Measurements from ENCODE around the gene PEX11A. TPM values are rescaled to one million over a fixed set of nuclear protein-coding genes. Genes with fewer than 3 reads are reported as not detected.

The PEX11A gene
- total RNA-seq, 1 experiment from 2014 or later: 6.2 TPM

DNA sequence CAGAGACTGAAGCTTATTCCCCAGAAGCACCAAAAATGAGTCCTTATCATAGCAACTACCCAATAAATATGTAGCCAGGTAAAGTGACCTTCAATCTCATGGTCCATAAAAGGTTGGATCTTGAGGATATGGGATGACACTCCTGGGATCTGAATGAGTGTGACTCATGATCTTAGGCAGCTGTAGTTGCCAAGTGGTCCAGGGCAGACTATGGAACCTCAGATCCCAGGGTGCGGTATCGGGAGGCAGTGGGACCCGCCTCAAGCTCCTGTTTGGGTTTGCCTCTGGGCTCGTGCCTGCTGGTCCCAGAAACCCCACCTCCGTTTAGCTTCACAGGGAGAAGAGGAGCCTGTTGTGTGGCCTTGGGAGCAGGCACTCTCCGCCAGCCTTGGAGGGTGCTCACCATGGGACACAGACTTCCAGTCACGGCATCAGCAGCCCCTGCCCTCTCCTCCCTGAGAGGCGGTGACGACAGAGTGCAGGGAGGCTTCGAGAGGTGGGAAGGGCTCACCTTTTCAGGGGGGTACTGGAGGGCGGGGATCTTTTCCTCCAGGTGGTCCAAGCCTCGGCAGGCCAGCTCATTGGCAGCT is 19.5 kb downstream of the PEX11A start:
- POLR2A ChIA-PET: no interaction called here
- no TSS peak for BruUV-seq (replicated peaks)
- CTCF ChIA-PET: no interaction called here

GRCh38 chr15:89669941-89670340 is 20.6 kb downstream of the PEX11A start:
- Histone ChIP-seq H3K4me3 (ENCODE audit: low read depth in 2 of 2, low read length in 2 of 2) (no peak overlapping the region), H3K36me3 (ENCODE audit: control insufficient read depth, insufficient read depth, low read length) (no peaks in the 10 kb centered on the region), H3K27ac (ENCODE audit: low read length) (no peak overlapping the region), H3K4me1 (ENCODE audit: control insufficient read depth, insufficient read depth, low read length) (peaks cover 11% of the 10 kb centered on the region), H3K9me3 (ENCODE audit: control insufficient read depth, insufficient read depth, low read depth, low read length) (no peaks in the 10 kb centered on the region), H3K27me3 (ENCODE audit: control insufficient read depth, insufficient read depth, low read length) (no peaks in the 10 kb centered on the region)
- intact Hi-C loops (cut with micrococcal nuclease; ENCODE audit: unreplicated experiment): no loop called here
- TF ChIP-seq, protein P1, sequence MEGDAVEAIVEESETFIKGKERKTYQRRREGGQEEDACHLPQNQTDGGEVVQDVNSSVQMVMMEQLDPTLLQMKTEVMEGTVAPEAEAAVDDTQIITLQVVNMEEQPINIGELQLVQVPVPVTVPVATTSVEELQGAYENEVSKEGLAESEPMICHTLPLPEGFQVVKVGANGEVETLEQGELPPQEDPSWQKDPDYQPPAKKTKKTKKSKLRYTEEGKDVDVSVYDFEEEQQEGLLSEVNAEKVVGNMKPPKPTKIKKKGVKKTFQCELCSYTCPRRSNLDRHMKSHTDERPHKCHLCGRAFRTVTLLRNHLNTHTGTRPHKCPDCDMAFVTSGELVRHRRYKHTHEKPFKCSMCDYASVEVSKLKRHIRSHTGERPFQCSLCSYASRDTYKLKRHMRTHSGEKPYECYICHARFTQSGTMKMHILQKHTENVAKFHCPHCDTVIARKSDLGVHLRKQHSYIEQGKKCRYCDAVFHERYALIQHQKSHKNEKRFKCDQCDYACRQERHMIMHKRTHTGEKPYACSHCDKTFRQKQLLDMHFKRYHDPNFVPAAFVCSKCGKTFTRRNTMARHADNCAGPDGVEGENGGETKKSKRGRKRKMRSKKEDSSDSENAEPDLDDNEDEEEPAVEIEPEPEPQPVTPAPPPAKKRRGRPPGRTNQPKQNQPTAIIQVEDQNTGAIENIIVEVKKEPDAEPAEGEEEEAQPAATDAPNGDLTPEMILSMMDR (IDR thresholded peaks at IDR 0.05): no peak
- TF ChIP-seq SIN3A (IDR thresholded peaks at IDR 0.05; ENCODE audit: borderline replicate concordance, insufficient read depth, low read depth, low read length): no peak
- ATAC-seq (no peak), DNase-seq (ENCODE audit: low read depth, low spot score) (no peak)
- no TSS peak for BruUV-seq (replicated peaks)
- in situ Hi-C loops (cut with HindIII; ENCODE audit: low pct_unique_long_range_greater_than_20kb, low sequenced_read_pairs): no loop called here
- ChIA-PET CTCF (no interaction called here), POLR2A (no interaction called here)

More for the DNA sequence above, 19.5 kb downstream of the PEX11A start:
- Histone ChIP-seq H3K36me3 (ENCODE audit: control insufficient read depth, insufficient read depth, low read length) (no peaks in the 10 kb centered on the region), H3K27ac (ENCODE audit: low read length) (no peak overlapping the region), H3K4me3 (ENCODE audit: low read depth in 2 of 2, low read length in 2 of 2) (no peak overlapping the region), H3K27me3 (ENCODE audit: control insufficient read depth, insufficient read depth, low read length) (no peaks in the 10 kb centered on the region), H3K4me1 (ENCODE audit: control insufficient read depth, insufficient read depth, low read length) (peaks cover 4% of the 10 kb centered on the region; the same call in 1 of the 2 replicates), H3K9me3 (ENCODE audit: control insufficient read depth, insufficient read depth, low read depth, low read length) (no peaks in the 10 kb centered on the region)
- in situ Hi-C loops (cut with HindIII; ENCODE audit: low pct_unique_long_range_greater_than_20kb, low sequenced_read_pairs) (no loop called here), intact Hi-C loops (cut with micrococcal nuclease; ENCODE audit: unreplicated experiment) (no loop called here)
- no peak for TF ChIP-seq TCF7L2 (IDR thresholded peaks at IDR 0.05; ENCODE audit: low read depth, low read length)
- no peak for TF ChIP-seq REST (IDR thresholded peaks at IDR 0.05; ENCODE audit: insufficient read depth in 1 of 2, low read depth in 2 of 2, low read length in 1 of 2)
- TF ChIP-seq SIN3A (IDR thresholded peaks at IDR 0.05; ENCODE audit: borderline replicate concordance, insufficient read depth, low read depth, low read length): no peak
- no peak for TF ChIP-seq POLR2AphosphoS5 (IDR thresholded peaks at IDR 0.05; ENCODE audit: low read depth, low read length)
- TF ChIP-seq, protein P1 (IDR thresholded peaks at IDR 0.05): no peak
- DNase-seq (ENCODE audit: low read depth, low spot score): no peak
- ATAC-seq: no peak

Measured in Panc1 (cell line).